Keratinocyte (primary cell): ENCODE results near the gene GPR158. TPM values are rescaled to one million over a fixed set of nuclear protein-coding genes. Genes with fewer than 3 reads are reported as not detected.

Experiments used
- DNase-seq: peaks from one replicate; pipeline ENCODE4 v3.0.0-alpha.2; 2011; ENCODE audit warnings: low read depth, missing footprints, low spot score
- FAIRE-seq: peaks from 2 replicates; lab custom pipeline; 2011; peaks lifted over from hg19 to GRCh38; lab: Jason Lieb, UNC
- H2AFZ ChIP-seq: 2 replicates; pipeline ENCODE4 v1.6.0; 2012; ENCODE audit warnings: low read length, control low read depth, inconsistent platforms; ENCODE audit not compliant: control insufficient read depth
- H3K27ac ChIP-seq: 2 replicates; pipeline ENCODE4 v1.5.1; 2011; ENCODE audit warnings: low read length; ENCODE audit not compliant: control insufficient read depth, insufficient read depth
- H3K27me3 ChIP-seq: 3 replicates; pipeline ENCODE4 v1.6.0; 2011; ENCODE audit warnings: low read length; ENCODE audit not compliant: control insufficient read depth, insufficient read depth; ENCODE audit errors: extremely low read depth
- H3K36me3 ChIP-seq, 2 experiments: 2 replicates in 1 of 2; 3 replicates in 1 of 2; pipeline ENCODE4 v1.5.1; 2011; ENCODE audit warnings: low read length in 2 of 2, mild to moderate bottlenecking in 1 of 2; ENCODE audit not compliant: control insufficient read depth in 2 of 2, insufficient read depth in 2 of 2; ENCODE audit errors: extremely low read depth in 1 of 2
- H3K4me1 ChIP-seq: 3 replicates; pipeline ENCODE4 v1.5.1; 2011; ENCODE audit warnings: low read length; ENCODE audit not compliant: control insufficient read depth, insufficient read depth; ENCODE audit errors: extremely low read depth
- H3K4me2 ChIP-seq: 3 replicates; pipeline ENCODE4 v1.6.0; 2011; ENCODE audit warnings: low read depth, low read length; ENCODE audit not compliant: control insufficient read depth, insufficient read depth; ENCODE audit errors: extremely low read depth
- H3K4me3 ChIP-seq, 3 experiments: fragments of 200-600 bp in 1 of 3; sonication (generic) in 1 of 3; 2 replicates in 2 of 3; 3 replicates in 1 of 3; pipeline ENCODE4 v1.5.1; 2011 to 2016; ENCODE audit warnings: low read length in 3 of 3, mild to moderate bottlenecking in 3 of 3, control low read depth in 2 of 3, inconsistent platforms in 1 of 3, low read depth in 1 of 3, mixed read lengths in 1 of 3, mixed run types in 1 of 3, moderate library complexity in 1 of 3; ENCODE audit not compliant: control insufficient read depth in 2 of 3, insufficient read depth in 2 of 3; ENCODE audit errors: extremely low read depth in 1 of 3
- H3K79me2 ChIP-seq: 2 replicates; pipeline ENCODE4 v1.6.0; 2012; ENCODE audit warnings: low read length; ENCODE audit not compliant: control insufficient read depth, insufficient read depth
- H3K9ac ChIP-seq: 3 replicates; pipeline ENCODE4 v1.6.0; 2011; ENCODE audit warnings: low read length; ENCODE audit not compliant: control insufficient read depth, insufficient read depth; ENCODE audit errors: extremely low read depth
- H3K9me1 ChIP-seq: 3 replicates; pipeline ENCODE4 v1.6.0; 2011; ENCODE audit warnings: low read length; ENCODE audit not compliant: control insufficient read depth, insufficient read depth; ENCODE audit errors: extremely low read depth
- H3K9me3 ChIP-seq: 2 replicates; pipeline ENCODE4 v1.5.1; 2012; ENCODE audit warnings: low read depth, low read length; ENCODE audit not compliant: control insufficient read depth
- H4K20me1 ChIP-seq: 3 replicates; pipeline ENCODE4 v1.6.0; 2011; ENCODE audit warnings: low read length; ENCODE audit not compliant: control insufficient read depth, insufficient read depth; ENCODE audit errors: extremely low read depth
- CTCF ChIP-seq, 3 experiments: IDR thresholded peaks in 1 of 3; conservative IDR thresholded peaks in 1 of 3; optimal IDR thresholded peaks in 1 of 3; 2 replicates in 2 of 3; 3 replicates in 1 of 3; pipeline versions ENCODE3 to v1.5.1; 2011; ENCODE audit warnings: low read length in 3 of 3, mild to moderate bottlenecking in 3 of 3, moderate library complexity in 2 of 3, control low read depth in 1 of 3, inconsistent platforms in 1 of 3; ENCODE audit not compliant: insufficient read depth in 2 of 3; ENCODE audit errors: extremely low read depth in 1 of 3
- EZH2 ChIP-seq: IDR thresholded peaks from one replicate; pipeline ENCODE4 v1.6.1; 2012; ENCODE audit warnings: inconsistent platforms, mild to moderate bottlenecking, low read length, moderate library complexity
- dilution Hi-C: fragments of 300-500 bp; cut with MboI; formaldehyde crosslinking; loops from one replicate; pipeline ENCODE4 v1.7.0; 2020; ENCODE audit warnings: low sequenced_read_pairs; ENCODE audit not compliant: extremely low pct_ligation_motif_present
- polyA plus RNA-seq, 5 experiments: library from polyadenylated mRNA; depleted of rRNA in 3 of 5; stranded (reverse) in 3 of 5; stranded (forward) in 1 of 5; unstranded in 1 of 5; fragments of >200 nt; gene quantifications; 1 replicate in 1 of 5; 2 replicates in 3 of 5; 3 replicates in 1 of 5; pipeline versions ENCODE4 v1.2.1 to v1.2.3, GENCODE V29; 2011 to 2012; ENCODE audit warnings: missing spikeins in 2 of 5, low read depth in 1 of 5, low replicate concordance in 1 of 5

The GPR158 gene
- polyA plus RNA-seq, 1 donor (not counting 4 experiments of a cell fraction or from before 2014, with no cell fraction given) = not detected

- Histone ChIP-seq H3K9me1 (no peaks in the 10 kb centered on the region), H3K4me2 (no peak overlapping the region), H3K27ac (no peak overlapping the region), H2AFZ (no peak overlapping the region), H4K20me1 (no peaks in the 10 kb centered on the region), H3K36me3 (no peaks in the 10 kb centered on the region), H3K27me3 (no peaks in the 10 kb centered on the region), H3K4me3 (no peak overlapping the region), H3K9ac (no peak overlapping the region), H3K4me1 (no peaks in the 10 kb centered on the region), H3K9me3 (no peaks in the 10 kb centered on the region), H3K79me2 (no peaks in the 10 kb centered on the region)
- dilution Hi-C loops = no loop called here
- TF ChIP-seq CTCF (optimal IDR thresholded peaks at IDR 0.05 in 1 of 3, IDR thresholded peaks at IDR 0.05 in 1 of 3, conservative IDR thresholded peaks at IDR 0.05 in 1 of 3; ENCODE audit: extremely low read depth in 1 of 3, insufficient read depth in 2 of 3, low read length in 3 of 3) = no peak
- no peak for TF ChIP-seq EZH2
- no peak for FAIRE-seq
- no peak for DNase-seq
These were observed 105.8 kb downstream of the GPR158 start for GRCh38 chr10:25280573-25280972.

- Histone ChIP-seq H3K4me3 (no peak overlapping the region), H3K9me3 (no peaks in the 10 kb centered on the region), H4K20me1 (no peaks in the 10 kb centered on the region), H3K36me3 (no peaks in the 10 kb centered on the region), H2AFZ (no peak overlapping the region), H3K27me3 (no peaks in the 10 kb centered on the region), H3K79me2 (no peaks in the 10 kb centered on the region), H3K27ac (no peak overlapping the region), H3K4me1 (no peaks in the 10 kb centered on the region), H3K9ac (no peak overlapping the region), H3K4me2 (no peak overlapping the region), H3K9me1 (no peaks in the 10 kb centered on the region)
- dilution Hi-C loops = no loop called here
- no peak for TF ChIP-seq EZH2
- no peak for TF ChIP-seq CTCF (optimal IDR thresholded peaks at IDR 0.05 in 1 of 3, IDR thresholded peaks at IDR 0.05 in 1 of 3, conservative IDR thresholded peaks at IDR 0.05 in 1 of 3; ENCODE audit: extremely low read depth in 1 of 3, insufficient read depth in 2 of 3, low read length in 3 of 3)
- DNase-seq = no peak
- no peak for FAIRE-seq
These were observed 111.0 kb downstream of the GPR158 start for GRCh38 chr10:25285809-25286208.
